ENCODE data around the gene NR1H3. TPM values are rescaled to one million over a fixed set of nuclear protein-coding genes. Genes with fewer than 3 reads are reported as not detected.
A peak's percentile ranks its signal among the peaks of the same experiment; 100 is the strongest.

NR1H3 gene
- total RNA-seq, 2 donors from 2014 or later = 31.8 to 34.2 TPM

DNA sequence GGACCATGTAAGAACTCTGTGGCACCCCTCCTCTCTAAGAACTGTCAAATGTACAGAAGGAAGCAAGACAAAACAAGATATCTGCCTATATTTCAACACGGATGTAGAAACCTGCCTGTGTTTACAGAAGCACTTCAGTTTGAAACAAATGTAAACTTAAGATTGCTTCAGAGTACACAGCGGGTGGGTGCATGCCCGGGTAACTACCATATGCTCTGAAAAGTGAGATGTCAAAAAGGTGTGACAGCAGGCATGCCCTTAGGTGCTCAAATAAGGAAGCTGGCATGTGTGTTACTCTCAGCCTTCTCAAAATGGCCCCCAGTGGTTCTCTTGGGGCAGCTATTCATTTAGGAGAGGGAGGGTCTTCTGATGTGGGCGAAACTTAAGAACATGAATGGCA is 14.3 kb upstream of the NR1H3 start:
- no peak overlapping the region for H3K4me3 ChIP-seq
- no peaks in the 10 kb centered on the region for H3K9me3 ChIP-seq
- peak; percentile 54 for DNase-seq (ENCODE audit: low spot score)
- WGBS = 58% methylated on average over 4 of the region's 4 CpGs
- H3K27ac ChIP-seq = peak overlapping the region; percentile 64 to 68
- no peaks in the 10 kb centered on the region for H3K27me3 ChIP-seq (replicated peaks; ENCODE audit: insufficient read depth)
- peak; percentile 82 for TF ChIP-seq POLR2AphosphoS5 (IDR thresholded peaks at IDR 0.05)
- TF ChIP-seq, protein P1, sequence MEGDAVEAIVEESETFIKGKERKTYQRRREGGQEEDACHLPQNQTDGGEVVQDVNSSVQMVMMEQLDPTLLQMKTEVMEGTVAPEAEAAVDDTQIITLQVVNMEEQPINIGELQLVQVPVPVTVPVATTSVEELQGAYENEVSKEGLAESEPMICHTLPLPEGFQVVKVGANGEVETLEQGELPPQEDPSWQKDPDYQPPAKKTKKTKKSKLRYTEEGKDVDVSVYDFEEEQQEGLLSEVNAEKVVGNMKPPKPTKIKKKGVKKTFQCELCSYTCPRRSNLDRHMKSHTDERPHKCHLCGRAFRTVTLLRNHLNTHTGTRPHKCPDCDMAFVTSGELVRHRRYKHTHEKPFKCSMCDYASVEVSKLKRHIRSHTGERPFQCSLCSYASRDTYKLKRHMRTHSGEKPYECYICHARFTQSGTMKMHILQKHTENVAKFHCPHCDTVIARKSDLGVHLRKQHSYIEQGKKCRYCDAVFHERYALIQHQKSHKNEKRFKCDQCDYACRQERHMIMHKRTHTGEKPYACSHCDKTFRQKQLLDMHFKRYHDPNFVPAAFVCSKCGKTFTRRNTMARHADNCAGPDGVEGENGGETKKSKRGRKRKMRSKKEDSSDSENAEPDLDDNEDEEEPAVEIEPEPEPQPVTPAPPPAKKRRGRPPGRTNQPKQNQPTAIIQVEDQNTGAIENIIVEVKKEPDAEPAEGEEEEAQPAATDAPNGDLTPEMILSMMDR (IDR thresholded peaks at IDR 0.05) = no peak
- TF ChIP-seq POLR2A (IDR thresholded peaks at IDR 0.05) = no peak
- peaks cover 12% of the 10 kb centered on the region for H3K4me1 ChIP-seq (replicated peaks)
- peaks cover 5 to 32% of the 10 kb centered on the region in 2 donors for H3K36me3 ChIP-seq
- intact Hi-C loops (cut with DNase I) = no loop called here

- WGBS = 91% methylated on average over 23 of the region's 23 CpGs
- Histone ChIP-seq H3K4me1 (replicated peaks) (peaks cover 12% of the 10 kb centered on the region), H3K36me3 (peaks cover 5 to 28% of the 10 kb centered on the region in 2 donors), H3K27me3 (replicated peaks; ENCODE audit: insufficient read depth) (no peaks in the 10 kb centered on the region), H3K27ac (no peak overlapping the region), H3K9me3 (no peaks in the 10 kb centered on the region), H3K4me3 (no peak overlapping the region)
- no peak for DNase-seq (ENCODE audit: low spot score)
- TF ChIP-seq, protein P1 (IDR thresholded peaks at IDR 0.05) = no peak
- TF ChIP-seq POLR2A (IDR thresholded peaks at IDR 0.05) = no peak
- no peak for TF ChIP-seq POLR2AphosphoS5 (IDR thresholded peaks at IDR 0.05)
- intact Hi-C loops (cut with DNase I) = no loop called here
These were observed 13.1 kb upstream of the NR1H3 start for GRCh38 chr11:47244448-47245350.

- Histone ChIP-seq H3K9me3 (no peaks in the 10 kb centered on the region), H3K4me1 (replicated peaks) (peaks cover 12% of the 10 kb centered on the region), H3K4me3 (no peak overlapping the region), H3K27ac (no peak overlapping the region), H3K27me3 (replicated peaks; ENCODE audit: insufficient read depth) (no peaks in the 10 kb centered on the region), H3K36me3 (peaks cover 5 to 20% of the 10 kb centered on the region in 2 donors)
- TF ChIP-seq POLR2AphosphoS5 (IDR thresholded peaks at IDR 0.05) (no peak), POLR2A (IDR thresholded peaks at IDR 0.05) (no peak)
- TF ChIP-seq, protein P1 (IDR thresholded peaks at IDR 0.05) = no peak
- intact Hi-C loops (cut with DNase I) = no loop called here
- 90% methylated on average over 11 of the region's 11 CpGs for WGBS
- no peak for DNase-seq (ENCODE audit: low spot score)
These were observed 12.0 kb upstream of the NR1H3 start for GRCh38 chr11:47245611-47246357.

DNA sequence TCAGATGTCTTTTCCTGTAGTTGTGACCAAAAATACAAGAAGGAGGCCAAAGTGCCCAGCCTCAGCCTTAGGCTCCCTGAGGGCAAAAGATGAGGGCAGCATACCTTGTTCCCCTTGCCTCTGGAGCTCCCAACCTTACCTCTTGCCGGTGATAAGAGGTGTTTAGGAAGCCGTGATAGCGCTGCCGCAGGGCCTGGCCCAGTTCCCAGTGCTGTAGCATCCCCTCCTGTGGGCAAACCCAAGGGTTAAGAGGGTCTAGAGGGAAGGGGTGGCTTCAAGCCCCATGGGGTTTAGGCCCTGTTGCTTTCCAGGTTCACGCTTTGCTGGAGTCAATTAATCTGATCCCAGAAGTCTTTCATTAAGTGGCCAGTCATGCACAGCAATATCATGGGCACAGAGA is 10.3 kb upstream of the NR1H3 start:
- Histone ChIP-seq H3K27me3 (replicated peaks; ENCODE audit: insufficient read depth) (no peaks in the 10 kb centered on the region), H3K27ac (no peak overlapping the region), H3K4me1 (replicated peaks) (peaks cover 12% of the 10 kb centered on the region), H3K36me3 (peaks cover 0 to 11% of the 10 kb centered on the region in 2 donors), H3K4me3 (peak overlapping the region; percentile 68 to 72), H3K9me3 (no peaks in the 10 kb centered on the region)
- intact Hi-C loops (cut with DNase I) = no loop called here
- no peak for DNase-seq (ENCODE audit: low spot score)
- WGBS = 90% methylated on average over 5 of the region's 5 CpGs
- no peak for TF ChIP-seq POLR2AphosphoS5 (IDR thresholded peaks at IDR 0.05)
- TF ChIP-seq POLR2A (IDR thresholded peaks at IDR 0.05) = no peak
- TF ChIP-seq, protein P1 (IDR thresholded peaks at IDR 0.05) = no peak
